Measurements from ENCODE around the gene SLC35F3.

SLC35F3 gene

DNA sequence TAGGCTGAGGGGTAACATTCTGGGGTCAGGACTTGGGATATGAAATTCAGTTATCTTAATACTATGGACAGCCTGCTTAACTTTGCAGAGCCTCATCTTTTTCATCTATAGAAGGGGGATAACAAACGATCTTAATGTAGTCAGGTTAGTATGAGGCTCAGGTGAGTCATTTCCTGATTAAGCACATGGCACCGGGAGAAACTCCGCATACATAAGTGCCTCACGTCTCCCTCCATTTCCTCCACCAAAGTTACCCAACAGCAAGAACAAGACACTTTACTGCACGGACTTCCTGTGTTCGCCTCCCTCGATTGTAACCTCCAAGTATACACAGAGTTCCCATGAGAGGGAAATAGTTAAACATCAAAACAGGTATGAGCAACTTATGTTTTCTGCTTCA, 356.1 kb downstream of the SLC35F3 start:
- no peak overlapping the region for H3K9ac ChIP-seq (ENCODE audit: low read length in 5 of 5)
- no peaks in the 10 kb centered on the region for H3K4me1 ChIP-seq (ENCODE audit: control insufficient read depth in 5 of 5, insufficient read depth in 5 of 5, low read length in 5 of 5)
- H3K4me3 ChIP-seq (ENCODE audit: low read depth in 1 of 5, low read length in 5 of 5), result no peak overlapping the region
- peaks cover 2 to 12% (median 5%) of the 10 kb centered on the region in 5 donors for H3K9me3 ChIP-seq (ENCODE audit: control insufficient read depth in 5 of 5, low read length in 5 of 5)
- H3K27me3 ChIP-seq (ENCODE audit: control insufficient read depth in 5 of 5, insufficient read depth in 4 of 5, low read length in 5 of 5), result peaks cover 0 to 4% (median 0%) of the 10 kb centered on the region in 5 donors
- no peaks in the 10 kb centered on the region for H3K36me3 ChIP-seq (ENCODE audit: control insufficient read depth in 5 of 5, insufficient read depth in 5 of 5, low read length in 5 of 5)
- no peak overlapping the region for H3K27ac ChIP-seq (ENCODE audit: low read depth, low read length)

DNA sequence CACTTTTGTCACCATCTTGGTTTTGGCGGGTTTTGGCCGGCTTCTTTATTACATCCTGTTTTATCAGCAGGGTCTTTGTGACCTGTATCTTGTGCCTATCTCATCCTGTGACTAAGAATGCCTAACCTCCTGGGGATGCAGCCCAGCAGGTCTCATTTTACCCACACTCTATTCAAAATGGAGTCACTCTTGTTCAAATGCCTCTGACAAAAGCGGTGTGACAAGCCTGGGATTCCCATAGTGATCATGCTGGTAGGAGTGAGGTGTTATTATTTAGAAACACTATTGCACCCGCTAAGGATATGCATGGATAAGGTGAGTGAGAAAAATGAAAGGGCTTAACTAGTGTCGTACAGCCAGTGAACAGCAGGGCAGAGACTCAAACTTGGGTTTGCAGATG, 357.1 kb downstream of the SLC35F3 start:
- H3K36me3 ChIP-seq (ENCODE audit: control insufficient read depth in 5 of 5, insufficient read depth in 5 of 5, low read length in 5 of 5), result no peaks in the 10 kb centered on the region
- no peak overlapping the region for H3K4me3 ChIP-seq (ENCODE audit: low read depth in 1 of 5, low read length in 5 of 5)
- no peak overlapping the region for H3K27ac ChIP-seq (ENCODE audit: low read depth, low read length)
- no peaks in the 10 kb centered on the region for H3K4me1 ChIP-seq (ENCODE audit: control insufficient read depth in 5 of 5, insufficient read depth in 5 of 5, low read length in 5 of 5)
- peaks cover 0 to 4% (median 0%) of the 10 kb centered on the region in 5 donors for H3K27me3 ChIP-seq (ENCODE audit: control insufficient read depth in 5 of 5, insufficient read depth in 4 of 5, low read length in 5 of 5)
- peaks cover 2 to 12% (median 5%) of the 10 kb centered on the region in 5 donors for H3K9me3 ChIP-seq (ENCODE audit: control insufficient read depth in 5 of 5, low read length in 5 of 5)
- no peak overlapping the region for H3K9ac ChIP-seq (ENCODE audit: low read length in 5 of 5)

DNA sequence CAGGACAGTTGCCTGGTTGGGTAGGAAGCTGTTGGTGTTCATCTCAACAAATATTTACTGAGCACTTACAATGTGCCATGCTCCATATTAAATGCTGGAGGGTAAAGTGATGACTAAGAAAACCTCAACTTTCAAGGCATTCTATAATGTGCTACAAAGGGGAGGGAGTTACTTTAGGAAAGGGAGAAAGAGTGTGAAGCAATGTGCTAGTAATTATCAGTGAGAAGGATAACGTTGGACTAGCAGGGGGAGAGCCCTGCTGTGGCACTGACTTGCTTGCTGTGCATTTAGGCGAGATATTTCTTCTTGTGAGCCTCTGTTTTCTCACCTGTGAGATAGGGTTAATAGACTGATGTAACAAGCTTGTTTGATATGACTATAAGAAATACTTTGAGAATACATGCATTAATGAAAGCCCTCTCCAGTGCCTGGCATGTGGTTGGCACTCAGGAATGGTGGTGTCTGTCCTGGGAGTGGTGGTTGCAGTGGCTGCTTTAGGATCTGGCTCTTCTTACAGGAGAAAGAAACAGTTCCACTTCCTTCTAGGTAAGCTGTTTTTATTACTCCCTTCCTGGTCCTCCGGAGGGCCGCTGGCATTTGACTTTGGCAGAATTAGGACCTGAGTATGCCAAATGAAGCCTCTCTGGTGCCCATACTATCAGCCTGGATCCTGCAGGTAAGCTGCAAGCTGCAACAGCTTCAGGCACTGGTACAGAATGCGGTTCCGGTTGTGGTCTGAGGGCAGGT, 357.7 kb downstream of the SLC35F3 start:
- Histone ChIP-seq H3K4me1 (ENCODE audit: control insufficient read depth in 5 of 5, insufficient read depth in 5 of 5, low read length in 5 of 5) (no peaks in the 10 kb centered on the region), H3K4me3 (ENCODE audit: low read depth in 1 of 5, low read length in 5 of 5) (no peak overlapping the region), H3K36me3 (ENCODE audit: control insufficient read depth in 5 of 5, insufficient read depth in 5 of 5, low read length in 5 of 5) (no peaks in the 10 kb centered on the region), H3K9me3 (ENCODE audit: control insufficient read depth in 5 of 5, low read length in 5 of 5) (peaks cover 2 to 12% (median 5%) of the 10 kb centered on the region in 5 donors), H3K27ac (ENCODE audit: low read depth, low read length) (no peak overlapping the region), H3K27me3 (ENCODE audit: control insufficient read depth in 5 of 5, insufficient read depth in 4 of 5, low read length in 5 of 5) (peaks cover 0 to 4% (median 0%) of the 10 kb centered on the region in 5 donors), H3K9ac (ENCODE audit: low read length in 5 of 5) (no peak overlapping the region)

DNA sequence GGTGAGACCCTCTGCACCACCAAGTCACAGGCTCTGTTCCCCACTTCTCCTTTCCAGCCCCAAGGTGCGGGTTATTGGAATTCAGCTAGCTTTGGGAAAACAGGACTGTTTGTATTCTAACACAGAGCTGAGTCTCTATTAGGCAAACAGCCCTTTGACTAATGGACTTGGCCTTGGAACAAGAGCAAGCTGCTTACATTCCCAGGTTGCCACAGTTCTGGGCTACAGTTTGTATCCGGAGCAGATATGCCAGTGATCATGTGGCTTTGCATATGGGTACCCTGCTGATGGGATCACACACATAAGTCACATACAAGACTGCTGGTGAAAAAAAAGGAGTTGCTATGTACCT, 358.3 kb downstream of the SLC35F3 start:
- Histone ChIP-seq H3K36me3 (ENCODE audit: control insufficient read depth in 5 of 5, insufficient read depth in 5 of 5, low read length in 5 of 5) (no peaks in the 10 kb centered on the region), H3K9ac (ENCODE audit: low read length in 5 of 5) (no peak overlapping the region), H3K4me1 (ENCODE audit: control insufficient read depth in 5 of 5, insufficient read depth in 5 of 5, low read length in 5 of 5) (no peaks in the 10 kb centered on the region), H3K9me3 (ENCODE audit: control insufficient read depth in 5 of 5, low read length in 5 of 5) (peaks cover 2 to 7% (median 4%) of the 10 kb centered on the region in 5 donors), H3K27me3 (ENCODE audit: control insufficient read depth in 5 of 5, insufficient read depth in 4 of 5, low read length in 5 of 5) (peaks cover 0 to 4% (median 0%) of the 10 kb centered on the region in 5 donors), H3K27ac (ENCODE audit: low read depth, low read length) (no peak overlapping the region), H3K4me3 (ENCODE audit: low read depth in 1 of 5, low read length in 5 of 5) (no peak overlapping the region)

DNA sequence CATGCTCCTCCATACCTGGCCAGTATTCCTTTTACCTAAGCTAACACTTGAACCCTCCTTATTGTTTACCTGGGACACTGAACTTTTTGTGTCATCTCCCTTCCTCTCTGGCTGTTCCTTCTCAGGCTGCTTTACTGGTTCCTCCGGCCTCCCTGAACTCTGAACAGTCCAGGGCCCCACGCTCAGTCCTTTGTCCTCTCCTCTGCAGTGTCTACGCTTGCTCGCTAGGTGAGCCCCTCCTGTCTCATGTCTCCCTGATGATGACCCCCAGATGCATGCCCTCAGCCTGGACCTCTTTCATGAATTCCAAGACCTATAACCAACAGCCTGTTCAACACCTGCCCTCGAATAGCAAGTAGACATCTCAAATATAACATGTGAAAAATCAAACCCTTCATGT, 360.4 kb downstream of the SLC35F3 start:
- Histone ChIP-seq H3K27me3 (ENCODE audit: control insufficient read depth in 5 of 5, insufficient read depth in 4 of 5, low read length in 5 of 5) (peaks cover 0 to 4% (median 0%) of the 10 kb centered on the region in 5 donors), H3K9me3 (ENCODE audit: control insufficient read depth in 5 of 5, low read length in 5 of 5) (no peaks in the 10 kb centered on the region), H3K4me3 (ENCODE audit: low read depth in 1 of 5, low read length in 5 of 5) (no peak overlapping the region), H3K4me1 (ENCODE audit: control insufficient read depth in 5 of 5, insufficient read depth in 5 of 5, low read length in 5 of 5) (no peaks in the 10 kb centered on the region), H3K27ac (ENCODE audit: low read depth, low read length) (no peak overlapping the region), H3K9ac (ENCODE audit: low read length in 5 of 5) (no peak overlapping the region), H3K36me3 (ENCODE audit: control insufficient read depth in 5 of 5, insufficient read depth in 5 of 5, low read length in 5 of 5) (no peaks in the 10 kb centered on the region)

DNA sequence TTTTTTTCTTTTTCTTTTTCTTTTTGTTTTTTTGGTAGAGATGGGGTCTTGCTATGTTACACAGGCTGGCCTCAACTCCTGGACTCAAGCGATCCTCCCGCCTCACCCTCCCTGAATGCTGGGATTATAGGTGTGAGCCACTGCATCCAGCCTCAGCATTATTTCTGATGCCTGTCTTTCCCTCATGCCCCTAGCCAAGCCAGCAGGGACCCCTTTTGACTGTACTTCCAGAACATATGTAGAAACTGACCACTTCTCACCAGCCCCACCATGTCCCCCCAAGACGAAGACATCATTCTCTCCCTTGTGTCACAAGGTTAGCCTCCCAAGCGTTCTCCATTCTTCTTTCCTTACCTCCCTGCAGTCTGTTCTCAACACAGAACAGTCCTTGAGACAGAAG, 360.8 kb downstream of the SLC35F3 start:
- H3K9ac ChIP-seq (ENCODE audit: low read length in 5 of 5), result no peak overlapping the region
- no peaks in the 10 kb centered on the region for H3K36me3 ChIP-seq (ENCODE audit: control insufficient read depth in 5 of 5, insufficient read depth in 5 of 5, low read length in 5 of 5)
- no peaks in the 10 kb centered on the region for H3K4me1 ChIP-seq (ENCODE audit: control insufficient read depth in 5 of 5, insufficient read depth in 5 of 5, low read length in 5 of 5)
- no peak overlapping the region for H3K4me3 ChIP-seq (ENCODE audit: low read depth in 1 of 5, low read length in 5 of 5)
- H3K9me3 ChIP-seq (ENCODE audit: control insufficient read depth in 5 of 5, low read length in 5 of 5), result no peaks in the 10 kb centered on the region
- peaks cover 0 to 4% (median 0%) of the 10 kb centered on the region in 5 donors for H3K27me3 ChIP-seq (ENCODE audit: control insufficient read depth in 5 of 5, insufficient read depth in 4 of 5, low read length in 5 of 5)
- no peak overlapping the region for H3K27ac ChIP-seq (ENCODE audit: low read depth, low read length)

DNA sequence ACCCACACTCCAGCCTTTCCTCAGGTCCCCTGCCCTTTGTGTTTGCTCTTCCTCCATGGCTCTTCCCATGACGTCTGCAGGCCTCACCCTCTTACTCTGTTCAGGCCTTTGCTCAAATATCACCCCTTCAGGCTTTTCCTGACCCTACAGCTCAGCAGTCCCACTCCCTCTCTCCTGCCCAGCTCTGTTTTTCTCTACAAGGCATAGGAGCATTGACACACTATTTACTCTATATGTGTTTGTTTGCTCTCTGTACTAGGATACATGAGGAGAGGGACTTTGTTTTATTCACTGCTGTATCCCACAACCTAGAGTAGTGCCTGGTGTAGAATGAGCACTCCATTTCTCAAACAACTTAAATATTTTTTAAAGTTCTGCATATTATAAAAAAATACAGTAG, 361.4 kb downstream of the SLC35F3 start:
- Histone ChIP-seq H3K4me3 (ENCODE audit: low read depth in 1 of 5, low read length in 5 of 5) (no peak overlapping the region), H3K27me3 (ENCODE audit: control insufficient read depth in 5 of 5, insufficient read depth in 4 of 5, low read length in 5 of 5) (peaks cover 0 to 4% (median 0%) of the 10 kb centered on the region in 5 donors), H3K9ac (ENCODE audit: low read length in 5 of 5) (no peak overlapping the region), H3K9me3 (ENCODE audit: control insufficient read depth in 5 of 5, low read length in 5 of 5) (no peaks in the 10 kb centered on the region), H3K4me1 (ENCODE audit: control insufficient read depth in 5 of 5, insufficient read depth in 5 of 5, low read length in 5 of 5) (no peaks in the 10 kb centered on the region), H3K27ac (ENCODE audit: low read depth, low read length) (no peak overlapping the region), H3K36me3 (ENCODE audit: control insufficient read depth in 5 of 5, insufficient read depth in 5 of 5, low read length in 5 of 5) (no peaks in the 10 kb centered on the region)

DNA sequence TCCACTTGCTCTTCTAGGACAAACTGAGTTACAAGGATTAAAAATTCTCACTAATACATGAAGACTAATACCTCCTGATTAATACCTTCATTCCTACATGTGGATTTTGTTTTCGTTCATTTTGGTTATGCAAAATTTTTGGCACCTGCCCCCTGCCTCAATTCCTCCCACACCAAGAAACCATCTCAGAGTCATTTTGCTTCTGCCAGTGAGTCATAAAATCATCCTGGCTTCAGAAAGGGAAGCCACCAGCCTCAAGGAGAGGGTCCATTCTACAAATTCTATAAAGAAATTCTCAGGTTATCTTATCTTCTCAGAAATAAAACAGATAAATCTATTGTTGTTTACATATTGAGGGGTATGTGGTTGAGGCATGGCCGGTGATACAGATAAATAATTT, 365.6 kb downstream of the SLC35F3 start:
- no peak overlapping the region for H3K4me3 ChIP-seq (ENCODE audit: low read depth in 1 of 5, low read length in 5 of 5)
- no peaks in the 10 kb centered on the region for H3K36me3 ChIP-seq (ENCODE audit: control insufficient read depth in 5 of 5, insufficient read depth in 5 of 5, low read length in 5 of 5)
- no peaks in the 10 kb centered on the region for H3K4me1 ChIP-seq (ENCODE audit: control insufficient read depth in 5 of 5, insufficient read depth in 5 of 5, low read length in 5 of 5)
- no peaks in the 10 kb centered on the region for H3K9me3 ChIP-seq (ENCODE audit: control insufficient read depth in 5 of 5, low read length in 5 of 5)
- H3K27ac ChIP-seq (ENCODE audit: low read depth, low read length), result no peak overlapping the region
- no peaks in the 10 kb centered on the region for H3K27me3 ChIP-seq (ENCODE audit: control insufficient read depth in 5 of 5, insufficient read depth in 4 of 5, low read length in 5 of 5)
- no peak overlapping the region for H3K9ac ChIP-seq (ENCODE audit: low read length in 5 of 5)

DNA sequence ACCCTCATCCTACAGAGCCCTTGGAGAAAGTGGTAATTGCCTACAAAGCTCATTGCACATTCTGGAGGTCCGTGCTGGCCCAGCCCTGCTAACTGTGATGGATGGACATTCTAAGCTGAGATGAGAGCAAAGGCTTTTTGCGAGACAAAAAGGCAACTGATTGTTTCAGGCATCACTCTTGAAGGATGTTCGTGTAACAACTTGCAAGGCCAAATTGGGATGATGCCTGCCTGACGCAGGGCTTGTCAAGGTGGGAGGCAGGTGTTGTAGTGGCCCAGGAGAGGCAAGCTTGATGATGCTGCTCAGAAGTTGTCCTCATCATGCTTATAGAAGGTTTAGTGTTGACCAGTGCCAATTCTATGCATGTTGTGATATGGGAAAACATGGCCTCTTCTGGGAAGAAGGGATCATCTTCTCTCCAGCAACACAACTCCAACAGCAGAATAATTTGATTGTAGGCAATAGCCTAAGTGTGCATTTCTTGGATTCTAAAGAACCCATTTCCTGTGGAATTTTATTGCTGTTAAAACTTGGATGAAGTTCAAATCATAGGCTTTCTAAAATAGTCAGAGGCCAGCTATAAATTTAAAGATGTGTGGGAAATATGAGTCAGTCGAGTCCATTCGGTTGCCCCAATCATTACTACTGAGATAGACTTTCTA, 366.2 kb downstream of the SLC35F3 start:
- H3K4me1 ChIP-seq (ENCODE audit: control insufficient read depth in 5 of 5, insufficient read depth in 5 of 5, low read length in 5 of 5), result no peaks in the 10 kb centered on the region

DNA sequence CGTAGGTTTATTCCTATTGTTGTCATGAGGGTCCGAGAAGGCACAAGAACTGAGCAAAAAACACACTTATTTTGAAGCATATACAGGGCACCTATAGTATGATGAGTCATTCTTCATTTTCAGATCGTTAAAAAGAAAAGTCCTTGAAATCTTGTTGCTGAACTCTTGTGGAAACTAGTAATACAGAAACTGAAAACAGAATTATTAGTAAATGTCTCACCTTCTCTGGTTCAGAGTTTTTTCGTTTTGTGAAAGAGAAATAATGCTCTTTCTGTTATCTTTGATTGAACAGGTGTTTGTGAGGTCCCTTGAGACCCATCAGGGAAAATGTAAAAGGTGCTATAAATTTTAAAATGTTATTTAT, 366.7 kb downstream of the SLC35F3 start:
- Histone ChIP-seq H3K9ac (ENCODE audit: low read length in 5 of 5) (no peak overlapping the region), H3K4me1 (ENCODE audit: control insufficient read depth in 5 of 5, insufficient read depth in 5 of 5, low read length in 5 of 5) (no peaks in the 10 kb centered on the region), H3K36me3 (ENCODE audit: control insufficient read depth in 5 of 5, insufficient read depth in 5 of 5, low read length in 5 of 5) (no peaks in the 10 kb centered on the region), H3K4me3 (ENCODE audit: low read depth in 1 of 5, low read length in 5 of 5) (no peak overlapping the region), H3K9me3 (ENCODE audit: control insufficient read depth in 5 of 5, low read length in 5 of 5) (no peaks in the 10 kb centered on the region), H3K27ac (ENCODE audit: low read depth, low read length) (no peak overlapping the region), H3K27me3 (ENCODE audit: control insufficient read depth in 5 of 5, insufficient read depth in 4 of 5, low read length in 5 of 5) (peaks cover 0 to 2% (median 0%) of the 10 kb centered on the region in 5 donors)

More for the DNA sequence above, 366.2 kb downstream of the SLC35F3 start:
- no peaks in the 10 kb centered on the region for H3K27me3 ChIP-seq (ENCODE audit: control insufficient read depth in 5 of 5, insufficient read depth in 4 of 5, low read length in 5 of 5)
- H3K9ac ChIP-seq (ENCODE audit: low read length in 5 of 5), result no peak overlapping the region
- no peak overlapping the region for H3K4me3 ChIP-seq (ENCODE audit: low read depth in 1 of 5, low read length in 5 of 5)
- no peak overlapping the region for H3K27ac ChIP-seq (ENCODE audit: low read depth, low read length)
- H3K36me3 ChIP-seq (ENCODE audit: control insufficient read depth in 5 of 5, insufficient read depth in 5 of 5, low read length in 5 of 5), result no peaks in the 10 kb centered on the region
- no peaks in the 10 kb centered on the region for H3K9me3 ChIP-seq (ENCODE audit: control insufficient read depth in 5 of 5, low read length in 5 of 5)

Data from subcutaneous abdominal adipose tissue (tissue), 5 donors.